ENCODE measurements around the gene SPATC1L.
"Not testable (repeated sequence)": the region's sequence is repeated elsewhere in the genome, so short reads cannot be mapped to it uniquely, and the experiment has no call there.

SPATC1L gene

DNA sequence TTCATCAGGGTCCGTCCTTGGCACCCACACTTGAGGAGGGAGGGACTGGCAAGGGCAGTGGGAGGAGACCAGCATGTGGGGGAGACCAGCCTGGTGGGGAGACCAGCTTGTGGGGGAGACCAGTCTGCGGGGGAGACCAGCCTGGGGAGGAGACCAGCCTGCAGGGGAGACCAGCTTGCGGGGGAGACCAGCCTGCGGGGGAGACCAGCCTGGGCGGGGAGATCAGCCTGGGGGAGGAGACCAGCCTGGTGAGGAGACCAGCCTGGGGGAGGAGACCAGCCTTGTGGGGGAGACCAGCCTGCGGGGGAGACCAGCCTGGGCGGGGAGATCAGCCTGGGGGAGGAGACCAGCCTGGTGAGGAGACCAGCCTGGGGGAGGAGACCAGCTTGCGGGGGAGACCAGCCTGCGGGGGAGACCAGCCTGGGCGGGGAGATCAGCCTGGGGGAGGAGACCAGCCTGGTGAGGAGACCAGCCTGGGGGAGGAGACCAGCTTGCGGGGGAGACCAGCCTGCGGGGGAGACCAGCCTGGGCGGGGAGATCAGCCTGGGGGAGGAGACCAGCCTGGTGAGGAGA is 836 bp downstream of the SPATC1L start:
- not testable (repeated sequence) for DNase-seq (ENCODE audit: low read depth in 2 of 2)

GRCh38 chr21:46182548-46183336 is 1.5 kb downstream of the SPATC1L start:
- DNase-seq (ENCODE audit: low read depth in 2 of 2) = no peak

- DNase-seq (ENCODE audit: low read depth in 2 of 2) = no peak
Observed at GRCh38 chr21:46181953-46182547, 2.2 kb downstream of the SPATC1L start.

GRCh38 chr21:46181436-46181835 is 2.8 kb downstream of the SPATC1L start:
- DNase-seq (ENCODE audit: low read depth in 2 of 2) = no peak

DNA sequence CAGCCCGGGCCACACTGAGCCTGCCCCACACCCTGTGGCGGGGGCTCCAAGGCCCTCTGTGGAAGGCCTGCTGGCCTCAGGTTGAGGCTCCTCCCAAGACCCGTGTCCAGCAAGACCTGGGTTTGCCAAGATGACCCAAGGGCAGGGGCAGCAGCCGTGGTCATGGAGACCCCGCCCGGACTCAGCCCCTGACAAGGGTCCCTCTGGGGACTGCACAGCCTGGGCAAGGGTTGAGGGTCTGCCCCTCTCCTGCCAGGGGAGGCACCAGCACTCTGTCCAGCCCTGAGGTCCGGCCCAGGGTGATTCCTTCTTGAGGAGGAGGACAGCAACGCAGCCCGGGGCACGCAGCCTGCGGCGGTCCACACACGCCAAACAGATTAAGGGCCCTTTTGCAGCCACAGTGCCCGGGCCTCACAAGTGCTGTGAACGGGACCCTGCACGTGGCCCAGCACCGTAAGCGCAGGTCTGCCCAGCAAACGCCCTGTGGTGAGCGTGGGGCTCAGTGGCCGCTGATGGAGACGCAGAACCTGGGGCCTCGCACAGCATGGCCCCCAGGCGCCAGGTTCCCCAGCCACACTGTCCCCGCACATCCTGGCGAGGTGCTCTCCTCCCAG is 3.4 kb downstream of the SPATC1L start:
- no peak for DNase-seq (ENCODE audit: low read depth in 2 of 2)

- DNase-seq (ENCODE audit: low read depth in 2 of 2) = no peak
Observed at GRCh38 chr21:46180079-46180722, 4.1 kb downstream of the SPATC1L start.

DNA sequence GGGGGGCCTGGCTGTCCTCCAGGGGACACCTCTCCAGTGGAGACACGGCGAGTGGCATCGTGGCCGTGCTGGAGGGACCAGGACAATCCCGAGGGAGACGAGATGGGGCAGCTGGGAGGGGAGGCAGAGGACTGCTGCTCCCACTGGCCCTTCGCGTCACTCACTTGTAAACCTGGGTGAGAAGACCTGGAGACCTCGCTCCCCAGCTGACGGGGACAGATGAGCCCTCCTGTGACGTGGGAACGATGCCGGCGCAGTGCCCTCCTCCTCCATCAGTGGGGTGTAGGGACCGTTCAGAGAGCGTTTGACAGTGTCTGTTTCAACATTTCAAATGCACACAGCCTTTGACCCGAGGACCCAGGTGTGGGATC is 4.6 kb downstream of the SPATC1L start:
- no peak for DNase-seq (ENCODE audit: low read depth in 2 of 2)

DNA sequence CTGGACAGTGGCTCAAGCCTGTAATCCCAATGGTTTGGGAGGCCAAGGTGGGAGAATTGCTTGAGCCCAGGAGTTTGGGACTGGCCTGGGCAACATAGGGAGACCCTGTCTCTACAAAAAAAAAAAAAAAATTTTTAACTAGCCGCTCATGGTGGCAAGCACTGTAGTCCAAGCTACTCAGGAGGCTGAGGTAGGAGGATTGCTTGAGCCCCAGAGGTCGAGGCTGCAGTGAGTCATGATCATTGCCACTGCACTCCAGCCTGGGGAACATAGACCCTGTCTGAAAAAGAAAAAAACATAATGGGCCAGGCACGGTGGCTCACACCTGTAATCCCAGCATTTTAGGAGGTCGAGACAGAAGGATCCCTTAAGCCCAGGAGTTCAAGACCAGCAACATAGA is 5.3 kb downstream of the SPATC1L start:
- no peak for DNase-seq (ENCODE audit: low read depth in 2 of 2)

- DNase-seq (ENCODE audit: low read depth in 2 of 2) = not testable (repeated sequence)
Observed at GRCh38 chr21:46176443-46177129, 7.7 kb downstream of the SPATC1L start.

DNA sequence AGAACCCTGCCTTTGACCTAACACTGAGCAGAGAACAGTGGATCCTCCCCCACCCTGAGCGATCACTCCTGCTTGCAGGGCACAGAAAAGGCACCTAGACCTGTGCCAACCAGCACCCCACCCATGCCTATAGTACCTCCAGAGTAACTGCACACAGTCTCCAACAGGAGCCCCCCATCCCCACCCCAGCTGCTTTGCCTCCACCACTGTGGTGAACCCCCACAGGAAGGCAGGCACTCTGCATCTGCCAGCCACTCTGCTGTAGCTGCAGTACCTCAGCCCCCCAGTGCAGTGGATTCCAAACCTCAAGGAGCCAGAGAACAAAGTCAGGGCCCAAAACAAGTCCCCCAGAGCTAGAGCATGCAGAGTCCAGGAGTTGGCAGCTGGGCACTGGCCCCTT is 10.7 kb downstream of the SPATC1L start:
- DNase-seq (ENCODE audit: low read depth in 2 of 2) = no peak

DNA sequence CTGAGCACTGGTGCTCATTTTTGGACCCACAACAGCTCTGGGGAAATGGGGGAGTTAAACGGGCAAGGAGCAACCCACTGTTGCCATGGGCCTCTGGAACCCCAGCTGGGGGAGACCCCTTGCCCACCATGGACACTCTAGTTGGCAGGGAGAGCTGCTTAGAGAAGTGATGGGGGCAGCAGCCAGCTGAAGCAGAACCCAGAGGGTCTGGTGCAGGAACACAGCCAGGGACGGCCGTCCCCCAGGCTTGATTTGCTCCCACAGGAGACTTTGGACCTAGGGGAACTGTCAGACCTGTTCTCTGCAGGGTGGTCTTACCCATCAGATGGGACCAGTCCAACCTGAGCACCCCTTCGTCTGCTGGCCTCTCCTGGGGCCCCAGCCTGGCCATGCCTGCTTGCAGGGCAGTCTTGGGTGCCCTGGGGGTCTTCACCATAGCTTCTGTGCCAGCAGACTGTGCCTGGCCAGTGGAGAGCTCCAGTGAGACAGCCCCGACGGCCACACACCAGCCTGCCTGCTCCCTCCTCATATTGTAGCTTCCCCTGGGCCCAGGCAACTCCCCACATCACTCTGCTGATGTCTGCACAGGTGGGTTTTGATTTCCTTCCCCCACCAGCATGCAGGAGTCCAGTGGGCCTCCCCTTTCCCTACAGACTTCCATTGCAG is 11.3 kb downstream of the SPATC1L start:
- DNase-seq (ENCODE audit: low read depth in 2 of 2) = no peak

DNA sequence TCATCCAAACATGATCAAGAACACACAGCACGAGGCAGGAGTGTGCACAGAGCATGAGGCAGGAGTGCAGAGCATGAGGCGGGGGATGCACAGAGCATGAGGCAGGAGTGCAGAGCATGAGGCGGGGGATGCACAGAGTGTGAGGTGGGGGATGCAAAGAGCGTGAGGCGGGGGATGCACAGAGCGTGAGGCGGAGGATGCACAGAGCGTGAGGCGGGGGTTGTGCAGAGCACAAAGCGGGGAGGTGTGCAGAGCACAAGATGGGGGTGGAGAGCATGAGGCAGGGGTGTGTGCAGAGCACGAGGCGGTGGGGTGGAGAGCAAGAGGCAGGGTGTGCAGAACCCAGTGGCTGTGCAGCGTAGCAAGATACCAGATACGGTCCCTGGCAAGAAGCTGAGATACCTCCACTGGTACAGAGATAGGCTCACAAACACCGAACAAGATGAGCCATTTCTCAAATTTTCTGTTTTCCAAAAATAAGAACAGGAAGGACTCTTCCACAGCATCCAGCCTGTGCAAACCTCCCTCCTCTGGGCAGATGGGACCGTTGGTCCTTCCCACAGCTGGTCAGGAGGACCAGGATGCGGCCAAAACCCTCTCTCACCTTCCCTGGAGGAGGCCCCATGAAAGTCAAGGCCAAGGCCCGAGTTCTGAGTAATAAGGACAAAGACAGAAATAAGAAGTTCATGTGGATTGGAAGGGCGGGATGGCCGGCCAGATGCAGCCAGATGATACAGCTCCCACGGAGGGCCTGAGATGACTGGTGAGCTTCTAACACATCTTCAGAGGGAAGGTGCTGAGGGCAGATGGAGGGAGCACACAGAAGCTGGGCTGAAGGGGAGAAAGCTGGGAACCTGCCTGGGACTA is 12.0 kb downstream of the SPATC1L start:
- DNase-seq (ENCODE audit: low read depth in 2 of 2) = no peak

DNA sequence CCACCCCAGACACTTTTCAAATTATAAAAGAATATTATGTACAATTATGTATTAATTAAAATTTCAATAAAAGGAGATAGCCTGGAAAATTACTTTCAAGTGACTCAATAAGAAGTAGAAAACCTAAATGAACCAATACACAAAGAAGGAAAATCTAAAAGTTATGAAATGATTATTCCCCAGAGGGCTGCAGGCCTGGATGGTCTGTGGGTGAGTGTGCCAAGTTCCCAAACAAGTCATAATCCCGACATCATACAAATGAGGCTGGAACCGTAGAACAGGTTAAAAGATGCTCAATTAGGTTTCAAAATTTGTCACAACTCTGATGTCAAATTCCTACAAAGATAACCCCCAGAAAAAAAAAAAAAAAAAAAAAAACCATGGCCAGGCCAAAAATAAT is 12.7 kb downstream of the SPATC1L start:
- no peak for DNase-seq (ENCODE audit: low read depth in 2 of 2)

DNA sequence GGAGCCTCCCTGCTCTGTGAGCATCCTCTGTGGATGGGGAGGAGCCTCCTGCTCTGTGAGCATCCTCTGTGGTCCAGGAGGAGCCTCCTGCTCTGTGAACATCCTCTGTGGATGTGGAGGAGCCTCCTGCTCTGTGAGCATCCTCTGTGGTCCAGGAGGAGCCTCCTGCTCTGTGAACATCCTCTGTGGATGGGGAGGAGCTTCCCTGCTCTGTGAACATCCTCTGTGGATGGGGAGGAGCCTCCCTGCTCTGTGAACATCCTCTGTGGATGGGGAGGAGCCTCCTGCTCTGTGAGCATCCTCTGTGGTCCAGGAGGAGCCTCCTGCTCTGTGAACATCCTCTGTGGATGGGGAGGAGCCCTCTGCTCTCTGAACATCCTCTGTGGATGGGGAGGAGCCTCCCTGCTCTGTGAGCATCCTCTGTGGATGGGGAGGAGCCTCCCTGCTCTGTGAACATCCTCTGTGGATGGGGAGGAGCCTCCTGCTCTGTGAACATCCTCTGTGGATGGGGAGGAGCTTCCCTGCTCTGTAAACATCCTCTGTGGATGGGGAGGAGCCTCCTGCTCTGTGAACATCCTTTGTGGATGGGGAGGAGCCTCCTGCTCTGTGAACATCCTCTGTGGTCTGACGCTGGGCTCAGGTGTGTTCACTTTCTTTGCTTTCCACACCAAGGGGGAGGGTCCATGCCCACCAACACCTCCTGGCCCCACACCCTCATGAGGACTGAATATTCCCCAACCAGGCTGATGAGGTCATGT is 13.6 kb downstream of the SPATC1L start:
- DNase-seq (ENCODE audit: low read depth in 2 of 2) = not testable (repeated sequence)

DNA sequence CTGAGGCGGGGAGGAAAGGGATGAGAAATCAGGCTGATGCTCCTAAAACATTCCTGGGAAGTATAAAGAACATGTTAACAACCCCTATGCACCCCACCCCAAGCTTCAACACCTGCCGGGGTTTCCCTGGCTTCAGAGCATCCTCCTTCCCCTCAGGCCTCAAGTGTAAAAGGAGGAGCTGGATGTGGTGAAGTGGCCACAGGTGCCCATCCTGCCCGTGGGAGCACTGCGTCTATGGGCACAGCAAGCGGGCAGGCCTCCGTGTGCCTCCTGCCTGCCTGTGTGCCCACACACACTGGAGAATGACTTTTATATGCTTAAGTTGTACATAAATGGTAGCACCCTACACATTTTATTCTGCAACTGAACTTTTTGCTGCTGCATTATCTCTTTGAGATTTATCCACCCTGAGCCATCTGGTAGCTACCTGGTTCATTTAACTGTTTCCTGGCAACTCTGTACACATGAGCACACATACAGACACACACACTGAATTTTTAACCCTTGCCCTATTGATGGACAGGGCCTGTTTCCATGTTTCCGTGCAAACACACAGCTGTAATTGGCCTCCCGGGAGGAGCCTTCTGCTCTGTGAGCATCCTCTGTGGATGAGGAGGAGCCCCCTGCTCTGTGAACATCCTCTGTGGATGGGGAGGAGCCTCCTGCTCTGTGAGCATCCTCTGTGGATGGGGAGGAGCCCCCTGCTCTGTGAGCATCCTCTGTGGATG is 15.4 kb downstream of the SPATC1L start:
- DNase-seq (ENCODE audit: low read depth in 2 of 2) = no peak

- DNase-seq (ENCODE audit: low read depth in 2 of 2) = no peak
Observed at GRCh38 chr21:46168238-46168637, 16.0 kb downstream of the SPATC1L start.

- no peak for DNase-seq (ENCODE audit: low read depth in 2 of 2)
Observed at GRCh38 chr21:46165098-46165497, 19.2 kb downstream of the SPATC1L start.

DNA sequence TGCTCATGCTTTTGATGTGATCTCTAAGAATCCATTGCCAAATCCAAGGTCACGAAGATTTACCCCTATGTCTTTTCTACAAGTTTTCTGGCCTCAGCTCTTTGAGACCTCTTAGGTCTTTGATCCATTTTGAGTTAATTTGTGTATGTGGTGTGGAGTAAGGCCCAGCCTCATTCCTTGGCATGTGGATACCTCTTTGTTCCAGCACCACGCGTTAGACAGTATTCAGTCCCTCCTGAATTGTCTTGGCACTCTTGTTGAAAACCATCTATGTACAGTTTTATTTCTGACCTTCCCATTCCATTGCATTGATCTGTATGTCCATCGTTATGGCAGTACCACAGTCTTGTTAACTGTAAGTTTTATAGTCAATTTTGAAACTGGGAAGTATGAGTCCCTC is 20.9 kb downstream of the SPATC1L start:
- DNase-seq (ENCODE audit: low read depth in 2 of 2) = no peak
